ENCODE measurements around the gene GPR146.
A peak's percentile ranks its signal among the peaks of the same experiment; 100 is the strongest.

GPR146 gene, protein sequence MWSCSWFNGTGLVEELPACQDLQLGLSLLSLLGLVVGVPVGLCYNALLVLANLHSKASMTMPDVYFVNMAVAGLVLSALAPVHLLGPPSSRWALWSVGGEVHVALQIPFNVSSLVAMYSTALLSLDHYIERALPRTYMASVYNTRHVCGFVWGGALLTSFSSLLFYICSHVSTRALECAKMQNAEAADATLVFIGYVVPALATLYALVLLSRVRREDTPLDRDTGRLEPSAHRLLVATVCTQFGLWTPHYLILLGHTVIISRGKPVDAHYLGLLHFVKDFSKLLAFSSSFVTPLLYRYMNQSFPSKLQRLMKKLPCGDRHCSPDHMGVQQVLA

DNA sequence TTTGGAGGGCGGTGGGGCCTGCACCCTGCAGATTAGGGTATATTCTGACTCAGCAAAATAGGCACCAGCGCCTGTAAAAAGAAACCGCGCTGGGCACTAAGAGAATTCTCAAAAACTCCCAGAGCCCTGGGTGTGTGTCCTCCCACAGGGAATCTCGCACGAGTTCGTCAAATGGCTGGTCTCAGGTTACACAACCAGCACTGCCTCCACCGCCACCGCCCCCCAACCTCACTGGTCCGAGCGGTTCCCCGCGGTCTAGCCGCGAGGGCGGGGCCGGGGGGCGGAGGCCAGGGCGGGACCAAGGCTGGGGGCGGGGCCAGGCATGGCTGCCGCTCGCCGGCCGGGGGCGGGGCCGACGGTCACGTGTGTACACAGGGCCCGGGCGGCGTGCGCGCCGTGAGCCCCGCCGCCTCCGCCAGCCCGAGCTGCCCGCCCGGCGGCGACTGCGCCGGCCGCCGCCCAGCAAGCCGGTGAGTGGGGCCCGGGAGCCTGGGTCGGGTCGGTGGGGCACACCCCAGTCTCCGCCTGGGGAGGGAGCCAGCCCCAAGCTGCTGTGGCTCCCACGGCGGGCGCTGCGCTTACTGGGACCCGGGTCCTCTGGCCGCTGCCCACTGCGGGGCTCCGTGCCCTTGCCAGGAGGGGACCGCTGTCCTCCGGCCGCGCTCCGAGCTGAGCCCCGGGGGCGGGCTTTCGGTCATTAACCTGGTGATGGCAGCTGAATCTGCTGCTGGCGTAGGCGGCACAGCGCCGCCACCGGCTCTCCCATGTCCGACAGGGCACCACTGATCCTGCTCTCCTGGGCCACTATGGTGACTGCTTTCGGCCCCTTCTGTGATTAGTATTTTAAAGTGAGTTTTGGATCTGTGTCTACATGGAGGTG, at the start of gene GPR146:
Gene GPR146, plus strand, starts transcription at position 358 of the 880 bp plus-strand sequence. CDS start 12,970 bp downstream, outside the sequence.
- peak; percentile 100 for DNase-seq (ENCODE audit: low spot score)
- TF ChIP-seq, protein P1, sequence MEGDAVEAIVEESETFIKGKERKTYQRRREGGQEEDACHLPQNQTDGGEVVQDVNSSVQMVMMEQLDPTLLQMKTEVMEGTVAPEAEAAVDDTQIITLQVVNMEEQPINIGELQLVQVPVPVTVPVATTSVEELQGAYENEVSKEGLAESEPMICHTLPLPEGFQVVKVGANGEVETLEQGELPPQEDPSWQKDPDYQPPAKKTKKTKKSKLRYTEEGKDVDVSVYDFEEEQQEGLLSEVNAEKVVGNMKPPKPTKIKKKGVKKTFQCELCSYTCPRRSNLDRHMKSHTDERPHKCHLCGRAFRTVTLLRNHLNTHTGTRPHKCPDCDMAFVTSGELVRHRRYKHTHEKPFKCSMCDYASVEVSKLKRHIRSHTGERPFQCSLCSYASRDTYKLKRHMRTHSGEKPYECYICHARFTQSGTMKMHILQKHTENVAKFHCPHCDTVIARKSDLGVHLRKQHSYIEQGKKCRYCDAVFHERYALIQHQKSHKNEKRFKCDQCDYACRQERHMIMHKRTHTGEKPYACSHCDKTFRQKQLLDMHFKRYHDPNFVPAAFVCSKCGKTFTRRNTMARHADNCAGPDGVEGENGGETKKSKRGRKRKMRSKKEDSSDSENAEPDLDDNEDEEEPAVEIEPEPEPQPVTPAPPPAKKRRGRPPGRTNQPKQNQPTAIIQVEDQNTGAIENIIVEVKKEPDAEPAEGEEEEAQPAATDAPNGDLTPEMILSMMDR (IDR thresholded peaks at IDR 0.05; ENCODE audit: borderline replicate concordance, control extremely low read depth, extremely low read depth, insufficient read depth, missing control alignments), result peak; percentile 43
- in situ Hi-C loops (cut with MboI; ENCODE audit: low sequenced_read_pairs, unreplicated experiment), result no loop called here

DNA sequence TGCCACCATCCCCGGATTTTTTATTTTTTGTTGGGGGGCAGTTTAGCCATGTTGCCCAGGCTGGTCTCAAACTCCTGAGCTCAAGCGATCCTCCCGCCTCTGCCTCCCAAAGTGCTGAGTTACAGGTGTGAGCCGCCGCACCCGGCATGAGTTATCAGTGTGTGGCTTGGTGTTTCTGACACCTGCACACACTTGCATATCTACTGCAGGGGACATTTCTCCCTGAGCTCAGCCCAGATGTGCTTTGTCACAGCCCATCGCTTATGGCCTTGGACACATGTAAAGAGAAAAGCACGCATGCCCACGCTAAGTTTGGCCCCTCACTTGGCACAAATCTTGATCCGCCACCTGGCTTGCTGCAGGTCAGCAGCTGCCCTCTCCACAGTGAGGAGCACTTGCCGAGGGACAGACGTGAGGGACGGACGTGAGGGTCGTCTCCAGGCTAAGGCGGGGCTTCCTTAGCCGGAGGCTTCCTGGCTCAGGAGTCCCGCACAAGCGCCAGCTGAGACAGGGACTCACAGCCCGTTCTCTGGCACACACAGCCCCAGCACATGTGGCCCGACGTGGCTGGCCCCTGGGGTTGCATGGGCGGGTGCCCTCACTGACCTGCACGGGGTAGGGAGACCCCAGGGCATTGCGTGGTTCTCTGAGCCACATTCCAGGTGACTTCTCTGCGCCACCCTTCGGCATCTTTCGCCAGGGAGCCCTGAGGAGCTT, 49.6 kb upstream of the GPR146 start:
- TF ChIP-seq, protein P1 (IDR thresholded peaks at IDR 0.05; ENCODE audit: borderline replicate concordance, control extremely low read depth, extremely low read depth, insufficient read depth, missing control alignments), result no peak
- in situ Hi-C loops (cut with MboI; ENCODE audit: low sequenced_read_pairs, unreplicated experiment), result loop anchor here (10.0 kb wide), 2 partner anchors 90 to 180 kb away; partner anchors contain the start of gene GPER1
- DNase-seq (ENCODE audit: low spot score), result no peak

DNA sequence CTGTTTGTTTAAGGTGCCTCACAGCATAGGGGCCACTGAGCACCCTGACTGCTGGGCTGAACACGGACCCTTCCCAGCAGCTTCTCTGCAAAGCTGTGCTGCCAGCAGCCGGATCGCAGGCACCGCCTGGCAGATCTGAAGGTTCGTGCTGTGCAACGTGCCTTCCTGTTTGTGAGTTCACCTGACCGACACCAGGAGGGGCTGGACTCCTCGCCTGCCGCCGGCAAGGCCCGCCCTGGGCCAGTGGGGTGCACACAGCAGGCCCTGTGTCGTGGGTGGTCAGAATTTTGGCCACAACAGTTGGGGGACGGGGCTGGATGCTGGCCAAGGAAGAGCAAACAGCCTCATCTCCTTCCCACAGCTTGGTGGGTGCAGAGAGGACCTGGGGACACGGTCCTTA, 48.8 kb upstream of the GPR146 start:
- in situ Hi-C loops (cut with MboI; ENCODE audit: low sequenced_read_pairs, unreplicated experiment), result loop anchor here (10.0 kb wide), 2 partner anchors 89 to 179 kb away; partner anchors contain the start of gene GPER1
- DNase-seq (ENCODE audit: low spot score), result no peak
- TF ChIP-seq, protein P1 (IDR thresholded peaks at IDR 0.05; ENCODE audit: borderline replicate concordance, control extremely low read depth, extremely low read depth, insufficient read depth, missing control alignments), result no peak

DNA sequence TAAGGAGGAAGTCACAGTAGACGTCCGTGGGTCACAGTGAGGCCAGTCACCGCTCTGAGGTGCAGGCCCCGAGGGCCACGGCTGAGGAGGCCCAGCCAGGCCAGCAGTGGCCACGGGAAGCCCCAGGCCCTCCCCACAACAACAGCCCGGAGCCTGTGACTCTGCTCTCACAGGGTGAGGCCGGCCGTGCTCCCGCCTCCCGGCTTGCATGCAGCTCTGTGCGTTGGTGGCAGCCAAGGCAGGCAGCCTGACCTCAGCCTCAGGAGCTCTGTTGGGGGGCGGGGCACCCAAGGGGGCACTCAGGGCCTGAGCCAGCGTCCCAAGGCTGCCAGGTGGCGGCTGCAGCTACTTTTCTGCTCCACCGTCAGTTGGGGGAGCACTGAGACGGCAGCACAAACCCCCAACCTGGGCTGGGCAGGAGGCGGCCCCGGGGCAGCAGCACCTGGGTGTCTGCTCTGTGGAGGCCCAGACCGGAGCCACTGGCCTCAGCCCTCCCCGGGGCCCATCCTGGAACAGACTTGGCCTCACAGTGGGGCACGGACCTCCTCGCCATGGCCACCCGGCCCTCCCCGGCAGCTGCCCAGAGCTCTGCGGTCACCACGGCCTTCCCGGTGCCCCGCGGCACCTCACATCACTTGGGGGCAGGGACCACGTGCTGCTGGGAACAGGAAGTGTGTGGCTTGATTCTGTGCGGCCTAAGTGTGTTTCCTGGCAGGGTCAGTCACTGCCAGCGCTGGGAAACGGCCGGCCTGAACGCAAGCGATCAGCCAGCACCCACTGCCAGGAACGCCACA, 48.1 kb upstream of the GPR146 start:
- DNase-seq (ENCODE audit: low spot score), result no peak
- in situ Hi-C loops (cut with MboI; ENCODE audit: low sequenced_read_pairs, unreplicated experiment), result loop anchor here (10.0 kb wide), 2 partner anchors 89 to 179 kb away; partner anchors contain the start of gene GPER1
- TF ChIP-seq, protein P1 (IDR thresholded peaks at IDR 0.05; ENCODE audit: borderline replicate concordance, control extremely low read depth, extremely low read depth, insufficient read depth, missing control alignments), result no peak

DNA sequence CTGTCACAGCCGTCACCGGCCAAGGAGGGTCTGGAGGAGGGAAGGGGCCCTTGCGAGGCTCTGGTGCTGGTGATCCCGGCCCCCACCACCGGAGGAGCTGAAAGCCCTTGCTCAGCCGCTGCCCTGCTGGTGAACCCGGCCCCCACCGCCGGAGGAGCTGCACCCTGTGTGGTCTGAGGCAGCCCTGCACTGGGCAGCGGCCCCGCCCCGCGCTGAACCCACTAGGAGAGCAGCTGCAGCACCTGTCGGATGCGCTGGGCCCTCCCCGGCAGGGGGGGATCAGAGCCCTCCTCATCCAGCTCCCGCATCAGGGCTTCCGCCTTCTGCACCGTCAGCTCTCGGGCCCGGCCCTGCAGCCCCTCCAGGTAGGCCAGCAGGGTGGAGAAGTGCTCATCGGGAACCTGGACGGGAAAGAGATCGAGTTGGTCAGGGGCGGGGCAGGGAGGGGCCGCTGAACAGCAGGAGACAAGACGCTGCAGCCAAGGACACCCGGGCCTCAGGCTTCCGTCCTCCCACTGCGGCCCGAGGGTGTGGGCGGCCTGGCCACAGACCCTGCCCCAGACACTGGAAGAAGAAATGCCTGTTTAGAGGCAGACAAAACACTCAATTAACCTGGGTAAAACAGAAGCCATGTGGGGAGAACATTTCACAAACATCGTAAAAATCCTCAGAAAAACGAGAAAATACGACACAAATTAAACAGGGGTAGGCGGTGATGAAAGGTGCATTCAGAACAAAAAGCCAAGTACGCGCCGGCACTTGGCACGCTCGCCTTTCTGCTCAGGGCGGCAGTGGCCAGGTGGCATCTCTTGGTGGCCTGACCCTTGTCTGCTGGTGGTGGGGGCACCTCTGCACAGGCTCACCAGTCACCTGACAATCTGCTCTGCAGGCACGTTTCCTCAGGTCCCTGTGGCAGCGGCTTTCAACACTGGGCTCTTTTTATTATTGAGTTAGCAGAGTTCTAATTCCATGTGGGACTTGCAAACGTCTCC, 46.6 kb upstream of the GPR146 start:
- in situ Hi-C loops (cut with MboI; ENCODE audit: low sequenced_read_pairs, unreplicated experiment), result loop anchor here (10.0 kb wide), 2 partner anchors 87 to 177 kb away; partner anchors contain the start of gene GPER1

More for the DNA sequence above, 46.6 kb upstream of the GPR146 start:
- DNase-seq (ENCODE audit: low spot score), result no peak
- TF ChIP-seq, protein P1 (IDR thresholded peaks at IDR 0.05; ENCODE audit: borderline replicate concordance, control extremely low read depth, extremely low read depth, insufficient read depth, missing control alignments), result no peak

Data from GM13976 (cell line).